Vagina (tissue), 2 donors: ENCODE results near the gene ZNF785.

Source experiments
- POLR2A ChIP-seq, 2 donors: fragments of 450-650 bp; IDR thresholded peaks; one replicate each; pipeline ENCODE4 v1.6.1; 2017; ENCODE audit warnings: antibody characterized with exemption in 2 of 2, mild to moderate bottlenecking in 2 of 2, moderate library complexity in 2 of 2
- POLR2AphosphoS5 ChIP-seq, 2 donors: sonication (generic); formaldehyde crosslinking; IDR thresholded peaks; one replicate each; pipeline ENCODE4 v1.9.0; 2017; ENCODE audit warnings: antibody characterized with exemption in 2 of 2, mild to moderate bottlenecking in 2 of 2, low read depth in 1 of 2; ENCODE audit not compliant: insufficient read depth in 1 of 2

DNA sequence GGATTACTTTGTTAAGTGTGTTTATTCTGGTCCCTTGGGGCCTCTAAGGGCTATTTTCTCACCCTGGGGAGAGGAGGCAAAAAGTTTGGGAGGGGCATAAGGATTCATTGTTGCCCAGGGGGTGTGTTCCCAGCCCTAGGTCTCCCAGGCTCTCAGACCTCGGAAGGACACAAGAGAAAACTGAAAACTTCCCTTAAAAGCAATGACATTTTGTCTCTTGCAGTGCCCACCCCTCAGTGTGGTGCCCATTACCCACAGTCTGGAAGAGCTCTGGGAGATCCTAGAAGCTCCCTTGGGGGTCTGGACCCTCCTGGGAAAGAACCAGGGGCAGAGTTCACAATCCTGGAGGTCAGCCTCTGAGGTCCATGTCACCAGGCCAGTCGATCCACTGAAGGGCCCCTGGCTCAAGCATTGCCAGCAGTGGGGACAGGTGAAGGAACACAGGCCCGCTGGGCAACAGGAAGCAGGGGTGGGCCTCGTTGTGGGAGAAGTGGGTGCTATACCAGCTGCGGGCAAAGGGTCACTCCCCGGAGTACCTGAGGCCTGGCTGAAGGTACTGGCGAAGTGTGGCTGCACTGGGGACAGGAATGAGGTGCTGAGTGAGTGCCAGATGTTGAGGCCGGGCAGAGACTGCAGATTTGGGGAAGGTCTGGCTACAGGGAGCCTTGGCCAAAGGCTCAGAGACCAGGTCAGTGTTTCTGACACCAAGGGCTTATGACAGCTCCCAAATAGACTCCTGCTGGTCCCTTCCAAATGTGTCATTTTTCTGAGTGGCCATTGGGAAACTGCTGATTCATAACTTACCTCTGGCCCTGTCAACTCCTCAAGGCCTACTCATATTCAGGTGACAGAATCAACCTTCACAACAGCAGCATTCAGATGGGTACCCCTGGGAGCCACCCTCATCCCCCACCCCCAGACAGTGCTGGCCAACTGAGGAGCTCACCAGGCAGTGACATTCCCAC, 46.2 kb downstream of the ZNF785 start:
- no peak for TF ChIP-seq POLR2AphosphoS5 (IDR thresholded peaks at IDR 0.05; ENCODE audit: insufficient read depth in 1 of 2, low read depth in 1 of 2)
- TF ChIP-seq POLR2A (IDR thresholded peaks at IDR 0.05) = no peak
